Heart right ventricle (tissue), 16 donors: ENCODE measurements around the gene UPF1. TPM values are rescaled to one million over a fixed set of nuclear protein-coding genes. Genes with fewer than 3 reads are reported as not detected.

Source experiments
- ATAC-seq, 8 donors: fragments of 200-7000 bp; cut with Tn5 transposase; one replicate each; pipeline ENCODE4 v1.9.1; 2020; ENCODE audit warnings: mild to moderate bottlenecking in 8 of 8, moderate library complexity in 8 of 8, moderate number of reproducible peaks in 1 of 8
- DNase-seq, 2 donors: peaks; one replicate each; pipeline ENCODE4 v3.0.0-alpha.2; 2020
- H3K27ac ChIP-seq, 10 donors: fragments of 200-600 bp; sonication (generic) in 2 of 10; one replicate each; pipeline versions ENCODE4 v1.5.0 to v1.8.0; 2020 to 2022; ENCODE audit warnings: mild to moderate bottlenecking in 3 of 10
- H3K27me3 ChIP-seq, 7 donors: fragments of 200-600 bp; one replicate each; pipeline ENCODE4 v1.8.0; 2021 to 2022; ENCODE audit warnings: mild to moderate bottlenecking in 2 of 7
- H3K36me3 ChIP-seq, 9 donors: fragments of 200-600 bp; sonication (generic) in 1 of 9; one replicate each; pipeline versions ENCODE4 v1.5.0 to v1.8.0; 2020 to 2022; ENCODE audit warnings: mild to moderate bottlenecking in 2 of 9
- H3K4me1 ChIP-seq, 9 donors: fragments of 200-600 bp; sonication (generic) in 1 of 9; one replicate each; pipeline versions ENCODE4 v1.5.0 to v1.8.0; 2020 to 2022; ENCODE audit warnings: mild to moderate bottlenecking in 4 of 9
- H3K4me3 ChIP-seq, 10 donors: fragments of 200-600 bp; sonication (generic) in 2 of 10; one replicate each; pipeline versions ENCODE4 v1.5.0 to v1.8.0; 2020 to 2022; ENCODE audit warnings: mild to moderate bottlenecking in 7 of 10, moderate library complexity in 2 of 10
- H3K9me3 ChIP-seq, 11 donors: fragments of 200-600 bp in 10 of 11; sonication (generic) in 2 of 11; one replicate each; pipeline versions ENCODE4 v1.5.0 to v1.8.0; 2013 to 2022; ENCODE audit warnings: mild to moderate bottlenecking in 2 of 11, control low read depth in 1 of 11, moderate library complexity in 1 of 11
- whole genome bisulfite sequencing, 2 donors: extraction: QIAGEN DNeasy Blood & Tissue Kit; methylation state at CpG; one replicate each; pipeline ENCODE4 v1.1.7; 2013; ENCODE audit warnings: inconsistent platforms in 1 of 2; 5-methylcytosine and 5-hydroxymethylcytosine counted together
- intact Hi-C, 10 donors: fragments of 100-400 bp; cut with DNase I; formaldehyde crosslinking; loops; one replicate each; pipeline versions ENCODE4 v1.11.1 to v1.14.2; 2022
- polyA plus RNA-seq, 2 donors: library from polyadenylated mRNA; stranded (reverse); fragments of 200-250 nt; gene quantifications; one replicate each; pipeline ENCODE4 v1.2.3, GENCODE V29; 2013
- total RNA-seq, 10 donors: library from RNA; stranded (reverse); fragmentation: NEBNext Ultra II Directional in 3 of 10; extraction: Animal tissue kit (Norgen Biotek cat#: 25700) in 3 of 10; gene quantifications; one replicate each; pipeline versions ENCODE4 v1.2.1 to v1.2.4, GENCODE V29; 2021 to 2023
- TF ChIP-seq, protein P1 (sequence below), 9 donors: fragments of 200-600 bp; sonication (generic) in 2 of 9; IDR thresholded peaks; one replicate each; pipeline versions ENCODE4 v1.5.0 to v1.8.0; 2021 to 2022; ENCODE audit warnings: antibody characterized with exemption in 9 of 9, mild to moderate bottlenecking in 5 of 9, moderate library complexity in 1 of 9
- donor health status: Arrhythmogenic right ventricular cardiomyopathy.
- donor health status: ischemic (EF 13 %, LVEDD 7.1; RV severe dilation, severe dysfunction).
- donor health status: healthy with polysubstance abuse.
- donor health status: DM: no; HTN: yes; CAD: no.
- donor health status: DM: no; HTN: no; CAD: no.
- donor health status: ischemic (EF 25% LVEDD 6.9; RV normal size, moderate dysfunction).
- donor health status: ischemic (EF 25% LVEDD 5.7; RV mildly dilated, moderate dysfunction).
- donor health status: healthy.
- donor health status: DM: yes; HTN: yes; CAD: no.
- donor health status: Ischemic cardiomyopathy.
- donor health status: ischemic (EF 35%, LVEDD 5.7; RV mildly dilated, moderate dysfunction).
- donor health status: nonischemic (EF 11% LVEDD 7.7; RV severe dilation, severe dysfunction).
- donor health status: DM: yes; HTN: yes; CAD: no.
- donor health status: PGD.
- donor health status: ischemic (EF 29% LVEDD 5.4; RV normal size, mild dysfunction).
- donor health status: nonischemic (EF 23%, LVEDD 6.1; RV moderate dilation, normal function).

UPF1 gene
- total and polyA plus RNA-seq, 12 donors, result 25.2 to 44.3 (median 36.8) TPM

- H3K9me3 ChIP-seq, result no peaks in the 10 kb centered on the region
- DNase-seq, result no peak
- H3K36me3 ChIP-seq, result no peaks in the 10 kb centered on the region
- no peak overlapping the region for H3K27ac ChIP-seq
- intact Hi-C loops, result no loop called here
- 1 to 2% methylated on average over 35 to 65 of the region's 65 CpGs for WGBS, 2 donors
- H3K4me1 ChIP-seq, result peaks cover 5 to 45% (median 42%) of the 10 kb centered on the region in 9 donors
- TF ChIP-seq, protein P1, sequence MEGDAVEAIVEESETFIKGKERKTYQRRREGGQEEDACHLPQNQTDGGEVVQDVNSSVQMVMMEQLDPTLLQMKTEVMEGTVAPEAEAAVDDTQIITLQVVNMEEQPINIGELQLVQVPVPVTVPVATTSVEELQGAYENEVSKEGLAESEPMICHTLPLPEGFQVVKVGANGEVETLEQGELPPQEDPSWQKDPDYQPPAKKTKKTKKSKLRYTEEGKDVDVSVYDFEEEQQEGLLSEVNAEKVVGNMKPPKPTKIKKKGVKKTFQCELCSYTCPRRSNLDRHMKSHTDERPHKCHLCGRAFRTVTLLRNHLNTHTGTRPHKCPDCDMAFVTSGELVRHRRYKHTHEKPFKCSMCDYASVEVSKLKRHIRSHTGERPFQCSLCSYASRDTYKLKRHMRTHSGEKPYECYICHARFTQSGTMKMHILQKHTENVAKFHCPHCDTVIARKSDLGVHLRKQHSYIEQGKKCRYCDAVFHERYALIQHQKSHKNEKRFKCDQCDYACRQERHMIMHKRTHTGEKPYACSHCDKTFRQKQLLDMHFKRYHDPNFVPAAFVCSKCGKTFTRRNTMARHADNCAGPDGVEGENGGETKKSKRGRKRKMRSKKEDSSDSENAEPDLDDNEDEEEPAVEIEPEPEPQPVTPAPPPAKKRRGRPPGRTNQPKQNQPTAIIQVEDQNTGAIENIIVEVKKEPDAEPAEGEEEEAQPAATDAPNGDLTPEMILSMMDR (IDR thresholded peaks at IDR 0.05), result no peak
- peak in 5 of 8 donors; percentile 17 to 46 (median 26) for ATAC-seq
- peak overlapping the region in 9 of 10 donors; percentile 17 to 48 (median 34) for H3K4me3 ChIP-seq
- peaks cover 43 to 99% (median 96%) of the 10 kb centered on the region in 7 donors for H3K27me3 ChIP-seq
Observed at GRCh38 chr19:18789883-18790565, 41.7 kb upstream of the UPF1 start.

DNA sequence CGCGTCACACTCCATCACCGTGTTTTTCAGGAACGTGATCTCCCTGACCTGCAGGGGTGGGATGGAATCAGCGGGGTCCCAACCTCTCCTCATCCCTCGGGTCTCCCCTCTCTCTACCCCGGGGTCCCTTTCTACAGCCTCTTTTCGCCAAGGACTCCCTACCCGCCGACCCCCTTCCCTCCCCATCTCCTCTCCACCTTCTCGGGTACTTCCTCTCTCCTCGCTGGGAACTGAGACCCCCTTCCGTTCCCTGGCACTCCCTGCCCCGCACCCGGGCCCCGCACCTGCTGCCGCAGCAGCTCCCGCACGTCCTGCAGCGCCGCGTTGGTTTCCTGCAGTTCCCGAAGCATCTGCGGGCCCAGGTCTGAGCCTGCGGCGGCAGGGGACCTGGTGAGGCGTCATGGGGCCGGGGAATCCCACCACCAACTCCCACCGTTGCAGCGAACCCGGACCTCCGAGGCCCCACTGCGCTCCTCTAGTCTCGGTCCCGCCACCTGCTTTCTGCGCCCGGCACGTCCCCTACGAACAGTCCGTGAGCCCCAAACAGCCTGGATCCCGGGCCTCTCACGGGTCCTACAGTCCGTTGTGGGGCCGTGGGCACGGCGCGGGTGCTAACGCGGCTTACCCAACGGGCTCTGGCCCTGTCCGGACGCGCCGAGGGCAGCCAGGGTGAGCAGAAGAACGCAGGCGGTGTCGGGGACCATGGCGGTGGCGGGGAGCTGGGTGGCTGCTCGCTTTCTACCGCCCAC is 41.0 kb upstream of the UPF1 start, which contains the start of gene COMP:
COMP (minus strand) TSS at position 740 of the 749 bp plus-strand sequence; CDS start at position 704, 36 bp downstream.
- peaks cover 8 to 45% (median 39%) of the 10 kb centered on the region in 9 donors for H3K4me1 ChIP-seq
- TF ChIP-seq, protein P1 (IDR thresholded peaks at IDR 0.05), result no peak
- H3K4me3 ChIP-seq, result peak within 1 kb of the TSS in 9 of 10 donors; percentile 17 to 48 (median 34)
- 3 to 4% methylated on average over 61 of the region's 61 CpGs for WGBS, 2 donors
- H3K27ac ChIP-seq, result no peak within 1 kb of the TSS
- no peaks in the 10 kb centered on the region for H3K36me3 ChIP-seq
- DNase-seq (no peak), ATAC-seq (no peak)
- intact Hi-C loops, result no loop called here
- peaks cover 43 to 99% (median 97%) of the 10 kb centered on the region in 7 donors for H3K27me3 ChIP-seq
- no peaks in the 10 kb centered on the region for H3K9me3 ChIP-seq

- peak overlapping the region in 1 of 10 donors; percentile 37 for H3K4me3 ChIP-seq
- DNase-seq (no peak), ATAC-seq (no peak)
- 26 to 27% methylated on average over 21 of the region's 21 CpGs for WGBS, 2 donors
- H3K36me3 ChIP-seq, result no peaks in the 10 kb centered on the region
- H3K27me3 ChIP-seq, result peaks cover 43 to 99% (median 97%) of the 10 kb centered on the region in 7 donors
- H3K9me3 ChIP-seq, result no peaks in the 10 kb centered on the region
- TF ChIP-seq, protein P1 (IDR thresholded peaks at IDR 0.05), result no peak
- H3K4me1 ChIP-seq, result peaks cover 8 to 45% (median 37%) of the 10 kb centered on the region in 9 donors
- H3K27ac ChIP-seq, result no peak overlapping the region
- intact Hi-C loops, result no loop called here
Observed at GRCh38 chr19:18791315-18791678, 40.5 kb upstream of the UPF1 start.

- Histone ChIP-seq H3K4me1 (peaks cover 8 to 45% (median 34%) of the 10 kb centered on the region in 9 donors), H3K4me3 (no peak overlapping the region), H3K27me3 (peaks cover 37 to 99% (median 95%) of the 10 kb centered on the region in 7 donors), H3K27ac (no peak overlapping the region), H3K36me3 (no peaks in the 10 kb centered on the region), H3K9me3 (no peaks in the 10 kb centered on the region)
- ATAC-seq (no peak), DNase-seq (no peak)
- TF ChIP-seq, protein P1 (IDR thresholded peaks at IDR 0.05), result no peak
- intact Hi-C loops, result no loop called here
- 78 to 81% methylated on average over 3 of the region's 3 CpGs for WGBS, 2 donors
Observed at GRCh38 chr19:18792661-18793060, 39.1 kb upstream of the UPF1 start.
